GM10248 (cell line): ENCODE measurements around the gene PANK4.
"Not testable (repeated sequence)": the region's sequence is repeated elsewhere in the genome, so short reads cannot be mapped to it uniquely, and the experiment has no call there.

Experiments used
- CTCF ChIA-PET: fragments of 300-600 bp; sonication (Branson Sonifier 250); formaldehyde crosslinking; extraction: SDS; loops from one replicate; lab custom pipeline; 2021; ENCODE audit warnings: antibody characterized with exemption; lab: Yijun Ruan, JAX
- POLR2A ChIA-PET: fragments of 350-650 bp; sonication (Branson Sonifier 250); formaldehyde crosslinking; extraction: SDS; loops from one replicate; lab custom pipeline; 2020; ENCODE audit warnings: antibody characterized with exemption; lab: Yijun Ruan, JAX
- DNase-seq: peaks from one replicate; pipeline ENCODE4 v3.0.0; 2012; ENCODE audit errors: extremely low spot score
- TF ChIP-seq, protein P1 (sequence below): IDR thresholded peaks from 2 replicates; pipeline ENCODE4 v1.5.1; 2012; ENCODE audit warnings: mild to moderate bottlenecking, low read depth; ENCODE audit errors: extremely low read depth, missing control alignments, control extremely low read depth

The PANK4 gene

DNA sequence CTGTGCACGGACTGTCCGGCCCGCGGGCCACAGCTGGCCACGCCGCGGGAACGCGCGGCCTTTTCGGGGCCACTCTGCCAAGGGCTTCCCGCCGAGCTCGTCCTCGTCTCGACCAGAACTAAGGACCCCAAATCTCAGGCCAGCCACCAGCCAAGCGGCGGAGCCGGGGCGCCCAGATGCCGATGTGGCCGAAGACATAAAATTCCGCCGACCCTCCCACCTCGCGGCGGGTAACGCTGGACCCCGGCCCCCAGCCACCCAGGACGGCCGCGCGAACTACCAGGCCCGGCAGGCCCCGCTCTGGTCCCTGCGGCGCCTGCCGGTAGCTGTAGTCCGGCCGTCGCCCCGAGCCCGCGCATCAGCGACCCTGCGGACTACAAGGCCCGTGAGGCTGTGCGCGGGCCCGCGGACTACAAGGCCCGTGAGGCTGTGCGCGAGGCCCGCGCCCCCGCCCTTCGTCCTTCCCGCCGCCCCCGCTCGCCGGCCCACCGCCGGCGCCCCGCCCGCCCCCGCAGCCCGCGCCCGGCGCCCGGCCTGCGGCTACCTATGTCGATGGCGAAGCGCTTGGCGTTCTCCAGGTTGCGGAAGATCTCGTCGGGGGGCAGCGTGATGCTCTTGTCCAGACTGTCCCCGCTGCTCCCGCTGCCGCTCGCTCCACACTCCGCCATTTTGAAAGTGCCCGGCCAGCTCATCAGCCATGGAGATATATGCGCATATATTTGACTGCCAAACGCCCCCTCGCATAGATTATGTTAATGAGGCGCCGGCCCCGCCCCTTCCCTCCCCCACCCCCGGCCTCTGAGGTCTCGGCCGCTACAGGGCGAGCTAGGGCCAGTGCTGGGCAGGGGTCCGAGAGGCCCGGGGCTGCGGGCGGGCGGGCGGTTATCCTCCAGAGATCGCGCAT lies at the start of gene PANK4:
Gene PANK4 (minus strand): TSS at position 677 of the 904 bp plus-strand sequence. CDS start 9 bp downstream, at position 668.
- POLR2A ChIA-PET: interaction anchor here (0.6 to 1.6 kb wide), 6 partner anchors 9 to 810 kb away, joined by 3 to 7 read pairs (median 4); partner anchors contain the start of gene PRXL2B
- DNase-seq: peak; percentile 92
- CTCF ChIA-PET: interaction anchor here (1.0 to 4.0 kb wide), 4 partner anchors 15 to 111 kb away, joined by 3 to 27 read pairs (median 8); no protein-coding TSS in a partner anchor
- TF ChIP-seq, protein P1, sequence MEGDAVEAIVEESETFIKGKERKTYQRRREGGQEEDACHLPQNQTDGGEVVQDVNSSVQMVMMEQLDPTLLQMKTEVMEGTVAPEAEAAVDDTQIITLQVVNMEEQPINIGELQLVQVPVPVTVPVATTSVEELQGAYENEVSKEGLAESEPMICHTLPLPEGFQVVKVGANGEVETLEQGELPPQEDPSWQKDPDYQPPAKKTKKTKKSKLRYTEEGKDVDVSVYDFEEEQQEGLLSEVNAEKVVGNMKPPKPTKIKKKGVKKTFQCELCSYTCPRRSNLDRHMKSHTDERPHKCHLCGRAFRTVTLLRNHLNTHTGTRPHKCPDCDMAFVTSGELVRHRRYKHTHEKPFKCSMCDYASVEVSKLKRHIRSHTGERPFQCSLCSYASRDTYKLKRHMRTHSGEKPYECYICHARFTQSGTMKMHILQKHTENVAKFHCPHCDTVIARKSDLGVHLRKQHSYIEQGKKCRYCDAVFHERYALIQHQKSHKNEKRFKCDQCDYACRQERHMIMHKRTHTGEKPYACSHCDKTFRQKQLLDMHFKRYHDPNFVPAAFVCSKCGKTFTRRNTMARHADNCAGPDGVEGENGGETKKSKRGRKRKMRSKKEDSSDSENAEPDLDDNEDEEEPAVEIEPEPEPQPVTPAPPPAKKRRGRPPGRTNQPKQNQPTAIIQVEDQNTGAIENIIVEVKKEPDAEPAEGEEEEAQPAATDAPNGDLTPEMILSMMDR: no peak

- ChIA-PET POLR2A (no interaction called here), CTCF (interaction anchor here (0.7 to 0.8 kb wide), 2 partner anchors 9 to 11 kb away, joined by 3 read pairs; no protein-coding TSS in a partner anchor)
- DNase-seq: no peak
- TF ChIP-seq, protein P1: no peak
These were observed 48.0 kb upstream of the PANK4 start for GRCh38 chr1:2574350-2574749.

DNA sequence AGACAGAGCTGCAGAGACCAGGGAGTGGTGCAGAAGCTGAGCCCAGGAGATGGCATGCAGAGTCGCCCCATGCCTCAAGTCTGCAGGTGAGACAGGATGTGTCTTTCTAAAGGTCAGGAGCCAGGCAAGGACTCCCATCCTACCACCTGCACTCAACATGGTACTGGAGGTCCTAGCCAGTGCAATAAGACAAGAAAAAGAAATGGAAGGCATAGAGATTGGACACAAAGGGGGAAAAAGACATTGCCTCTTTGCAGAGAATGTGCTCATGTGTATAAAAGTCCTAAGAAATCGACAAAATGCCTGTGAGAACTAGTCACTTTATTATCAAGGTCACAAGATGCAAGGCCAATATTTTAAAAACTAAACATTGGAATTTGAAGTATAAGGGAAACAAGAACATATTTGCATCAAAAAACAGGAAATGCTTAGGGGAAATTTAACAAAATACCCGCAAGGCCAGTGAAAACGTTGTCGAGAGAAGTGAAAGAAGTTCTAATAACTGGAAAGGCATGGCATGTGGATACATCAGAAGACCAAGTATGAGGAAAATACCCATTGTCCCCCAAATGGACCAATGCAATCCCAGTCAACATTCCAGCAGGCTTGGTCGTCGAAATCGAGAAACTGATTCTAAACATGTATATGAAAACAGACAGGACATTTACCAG lies 47.0 kb upstream of the PANK4 start:
- ChIA-PET CTCF (interaction anchor here (0.8 to 1.0 kb wide), 2 partner anchors 8 to 26 kb away, joined by 3 read pairs; no protein-coding TSS in a partner anchor), POLR2A (no interaction called here)
- no peak for DNase-seq
- TF ChIP-seq, protein P1: no peak

GRCh38 chr1:2571348-2571747 lies 45.0 kb upstream of the PANK4 start:
- TF ChIP-seq, protein P1: no peak
- ChIA-PET POLR2A (interaction anchor here (1.0 kb wide), 1 partner anchor 26 kb away, joined by 3 read pairs; no protein-coding TSS in a partner anchor), CTCF (interaction anchor here (1.1 to 3.4 kb wide), 3 partner anchors 10 to 23 kb away, joined by 3 to 20 read pairs (median 3); no protein-coding TSS in a partner anchor)
- no peak for DNase-seq

DNA sequence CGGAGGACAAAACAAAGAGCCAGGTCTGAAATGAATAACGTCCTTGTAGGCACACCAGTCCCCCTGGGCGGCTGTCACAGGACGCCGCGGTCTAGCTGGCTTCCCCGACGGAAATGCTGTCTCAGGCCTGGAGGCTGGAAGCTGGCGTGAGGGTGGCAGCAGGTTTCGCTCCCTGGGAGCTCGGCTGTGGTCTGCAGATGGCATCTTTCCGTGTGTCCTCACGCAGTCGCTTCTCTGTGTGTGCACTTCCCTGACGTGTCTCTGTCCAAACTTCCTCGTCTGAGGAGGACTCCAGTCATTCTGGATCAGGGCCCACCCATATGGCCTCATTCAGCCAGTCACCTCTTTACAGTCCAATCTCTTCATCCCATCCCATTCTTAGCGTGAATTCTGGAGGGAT lies 43.9 kb upstream of the PANK4 start:
- CTCF ChIA-PET: interaction anchor here (3.4 kb wide), 1 partner anchor 9 kb away, joined by 20 read pairs; no protein-coding TSS in a partner anchor
- DNase-seq: no peak

DNA sequence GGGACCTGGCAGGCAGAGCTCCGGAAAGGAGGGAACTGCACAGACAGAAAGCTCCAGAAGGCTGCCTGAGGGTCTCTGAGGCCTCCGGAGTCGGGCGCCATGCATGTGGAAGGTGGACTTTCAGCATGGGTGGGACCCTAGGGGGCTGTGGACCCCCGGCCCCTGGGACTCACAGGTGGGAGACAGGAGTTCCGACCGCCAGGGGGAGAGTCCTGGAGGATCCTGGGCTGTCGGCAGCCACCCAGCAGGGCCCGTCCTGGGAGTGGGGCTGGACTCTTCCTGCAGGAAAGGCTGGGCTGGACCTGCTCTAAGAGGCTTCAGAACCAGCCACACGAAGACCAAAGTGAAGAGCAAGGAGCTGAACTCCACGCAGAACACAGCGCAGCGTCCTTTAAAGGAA lies 43.3 kb upstream of the PANK4 start:
- POLR2A ChIA-PET, DNase-seq: not testable (repeated sequence)
- CTCF ChIA-PET: interaction anchor here (3.4 kb wide), 1 partner anchor 8 kb away, joined by 20 read pairs; no protein-coding TSS in a partner anchor

More for the DNA sequence above, 43.9 kb upstream of the PANK4 start:
- POLR2A ChIA-PET: no interaction called here
- TF ChIP-seq, protein P1: no peak
